ENCODE measurements around the gene MFNG. TPM values are rescaled to one million over a fixed set of nuclear protein-coding genes. Genes with fewer than 3 reads are reported as not detected.

Gene MFNG
- total RNA-seq, 1 experiment from 2014 or later = 3.3 TPM

DNA sequence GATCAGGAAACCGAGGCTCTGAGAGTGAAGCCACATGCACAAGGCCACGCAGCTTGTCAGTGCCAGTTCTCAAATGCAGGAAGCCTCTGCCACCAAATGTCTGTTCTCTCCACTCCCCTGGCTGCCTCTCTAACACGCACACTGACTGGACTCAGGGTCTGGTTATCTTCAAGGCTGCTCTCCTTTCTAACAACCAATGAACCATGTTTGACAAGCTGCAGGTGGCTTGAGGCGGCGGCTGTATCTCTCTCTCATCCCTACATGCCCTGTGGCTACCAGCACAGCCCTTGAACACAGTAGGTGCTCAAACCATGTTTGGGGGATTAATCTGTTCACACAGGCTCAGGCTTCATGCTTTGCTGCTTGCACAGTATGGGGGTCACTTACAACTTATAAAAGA is 23.7 kb downstream of the MFNG start:
- H2BK12ac ChIP-seq (ENCODE audit: insufficient read length, low read depth, low read length) = no peak overlapping the region
- H3T11ph ChIP-seq (ENCODE audit: low read length) = no peak overlapping the region
- H3K9me3 ChIP-seq (ENCODE audit: control insufficient read depth, low read depth, low read length) = no peaks in the 10 kb centered on the region
- H3K79me1 ChIP-seq (ENCODE audit: insufficient read depth, low read depth, low read length, poor library complexity, severe bottlenecking) = no peaks in the 10 kb centered on the region
- Mint-ChIP-seq H3K27me3 (ENCODE audit: low read depth) (peaks cover 22% of the 10 kb centered on the region), H3K4me1 (peaks cover 2 to 26% of the 10 kb centered on the region in 2 experiments; a peak in 2 of 4 replicates), H3K9me3 (no peaks in the 10 kb centered on the region), H3K4me3 (no peak overlapping the region; a peak in 1 of 5 replicates), H3K27ac (no peak overlapping the region), H3K36me3 (ENCODE audit: insufficient read depth in 1 of 3, low read depth in 3 of 3) (no peaks in the 10 kb centered on the region)
- no peak overlapping the region for H3K4ac ChIP-seq (ENCODE audit: low read depth, low read length)
- H3K27ac ChIP-seq (ENCODE audit: insufficient read length, low read depth, low read length) = no peak overlapping the region
- no peak overlapping the region for H2BK15ac ChIP-seq (ENCODE audit: low read depth, low read length)
- no peaks in the 10 kb centered on the region for H3K27me3 ChIP-seq (ENCODE audit: insufficient read depth, low read length)
- TF ChIP-seq, protein P1, sequence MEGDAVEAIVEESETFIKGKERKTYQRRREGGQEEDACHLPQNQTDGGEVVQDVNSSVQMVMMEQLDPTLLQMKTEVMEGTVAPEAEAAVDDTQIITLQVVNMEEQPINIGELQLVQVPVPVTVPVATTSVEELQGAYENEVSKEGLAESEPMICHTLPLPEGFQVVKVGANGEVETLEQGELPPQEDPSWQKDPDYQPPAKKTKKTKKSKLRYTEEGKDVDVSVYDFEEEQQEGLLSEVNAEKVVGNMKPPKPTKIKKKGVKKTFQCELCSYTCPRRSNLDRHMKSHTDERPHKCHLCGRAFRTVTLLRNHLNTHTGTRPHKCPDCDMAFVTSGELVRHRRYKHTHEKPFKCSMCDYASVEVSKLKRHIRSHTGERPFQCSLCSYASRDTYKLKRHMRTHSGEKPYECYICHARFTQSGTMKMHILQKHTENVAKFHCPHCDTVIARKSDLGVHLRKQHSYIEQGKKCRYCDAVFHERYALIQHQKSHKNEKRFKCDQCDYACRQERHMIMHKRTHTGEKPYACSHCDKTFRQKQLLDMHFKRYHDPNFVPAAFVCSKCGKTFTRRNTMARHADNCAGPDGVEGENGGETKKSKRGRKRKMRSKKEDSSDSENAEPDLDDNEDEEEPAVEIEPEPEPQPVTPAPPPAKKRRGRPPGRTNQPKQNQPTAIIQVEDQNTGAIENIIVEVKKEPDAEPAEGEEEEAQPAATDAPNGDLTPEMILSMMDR (conservative IDR thresholded peaks at IDR 0.05) = no peak
- no peaks in the 10 kb centered on the region; the same call in 1 of the 2 replicates for H3K4me1 ChIP-seq (ENCODE audit: insufficient read depth, low read length)
- no peak overlapping the region for H2BK120ac ChIP-seq (ENCODE audit: low read depth, low read length, poor library complexity, severe bottlenecking)
- H2AK5ac ChIP-seq (ENCODE audit: insufficient read length, low read length) = no peak overlapping the region
- H3K23ac ChIP-seq (ENCODE audit: insufficient read length, low read depth, low read length) = no peak overlapping the region
- no CpG with 5 or more reads among the region's 5 CpGs for WGBS (ENCODE audit: extremely low coverage, insufficient read length, low lambda C conversion rate)
- no peak overlapping the region for H4K91ac ChIP-seq (ENCODE audit: insufficient read length, low read depth, low read length)
- H3K79me2 ChIP-seq (ENCODE audit: insufficient read depth, low read length) = no peaks in the 10 kb centered on the region
- H3K18ac ChIP-seq (ENCODE audit: insufficient read length, low read depth, low read length) = no peak overlapping the region
- no peak overlapping the region for H3K14ac ChIP-seq (ENCODE audit: insufficient read depth, low read length)
- H2AFZ ChIP-seq (ENCODE audit: low read length) = no peak overlapping the region
- H4K5ac ChIP-seq (ENCODE audit: insufficient read length, low read depth, low read length) = no peak overlapping the region
- no peaks in the 10 kb centered on the region for H3K23me2 ChIP-seq (ENCODE audit: insufficient read length, low read depth, low read length, poor library complexity, severe bottlenecking)
- no peak overlapping the region for H3K56ac ChIP-seq (ENCODE audit: insufficient read length, low read depth, low read length)
- no peaks in the 10 kb centered on the region for H4K20me1 ChIP-seq (ENCODE audit: control insufficient read depth, insufficient read depth, insufficient read length)
- no peak overlapping the region for H2BK5ac ChIP-seq (ENCODE audit: insufficient read length, low read length)
- DNase-seq = no peak
- H3K9ac ChIP-seq (ENCODE audit: extremely low read depth, insufficient read length, low read length) = no peak overlapping the region
- H4K8ac ChIP-seq (replicated peaks; ENCODE audit: insufficient read length, low read depth, low read length) = no peak overlapping the region
- H2BK20ac ChIP-seq (ENCODE audit: low read depth, low read length, poor library complexity, severe bottlenecking) = no peak overlapping the region
- H3K4me2 ChIP-seq (ENCODE audit: insufficient read depth, insufficient read length, low read length) = no peak overlapping the region

Measured in H9 (cell line).